GM18873 (cell line): ENCODE results near the gene SIAH3.
"Not testable (repeated sequence)": the region's sequence is repeated elsewhere in the genome, so short reads cannot be mapped to it uniquely, and the experiment has no call there.

Source experiments
- ATAC-seq: cut with Tn5 transposase; IDR thresholded peaks from one replicate; pipeline ENCODE4 v1.9.1; 2021; ENCODE audit warnings: mild to moderate bottlenecking, moderate library complexity, moderate number of reproducible peaks; ENCODE audit not compliant: unreplicated experiment, low FRiP score

Gene SIAH3

GRCh38 chr13:45784755-45785675 is 66.5 kb downstream of the SIAH3 start:
- no peak for ATAC-seq

- ATAC-seq: no peak
These were observed 68.1 kb downstream of the SIAH3 start for GRCh38 chr13:45783346-45784043.

GRCh38 chr13:45782327-45783045 is 69.1 kb downstream of the SIAH3 start:
- ATAC-seq: no peak

- no peak for ATAC-seq
These were observed 69.8 kb downstream of the SIAH3 start for GRCh38 chr13:45781553-45782326.

- ATAC-seq: no peak
These were observed 71.7 kb downstream of the SIAH3 start for GRCh38 chr13:45779901-45780300.

GRCh38 chr13:45778882-45779281 is 72.7 kb downstream of the SIAH3 start:
- ATAC-seq: no peak

- ATAC-seq: no peak
These were observed 74.8 kb downstream of the SIAH3 start for GRCh38 chr13:45776748-45777147.

GRCh38 chr13:45775401-45775963 is 76.1 kb downstream of the SIAH3 start:
- ATAC-seq: no peak

- ATAC-seq: no peak
These were observed 77.6 kb downstream of the SIAH3 start for GRCh38 chr13:45773944-45774343.

GRCh38 chr13:45773236-45773635 is 78.3 kb downstream of the SIAH3 start:
- ATAC-seq: no peak

- no peak for ATAC-seq
These were observed 80.7 kb downstream of the SIAH3 start for GRCh38 chr13:45770886-45771285.

GRCh38 chr13:45768656-45769479 is 82.7 kb downstream of the SIAH3 start:
- ATAC-seq: no peak

GRCh38 chr13:45765464-45765863 is 86.1 kb downstream of the SIAH3 start:
- no peak for ATAC-seq

GRCh38 chr13:45763419-45763818 is 88.1 kb downstream of the SIAH3 start:
- ATAC-seq: no peak

GRCh38 chr13:45757589-45757988 is 94.0 kb downstream of the SIAH3 start:
- ATAC-seq: not testable (repeated sequence)

- not testable (repeated sequence) for ATAC-seq
These were observed 95.1 kb downstream of the SIAH3 start for GRCh38 chr13:45756498-45756897.

GRCh38 chr13:45752510-45752909 is 99.0 kb downstream of the SIAH3 start:
- ATAC-seq: no peak

- no peak for ATAC-seq
These were observed 99.7 kb downstream of the SIAH3 start for GRCh38 chr13:45751885-45752284.

GRCh38 chr13:45750566-45750965 is 101.0 kb downstream of the SIAH3 start:
- no peak for ATAC-seq
